Fibroblast of skin of scalp (primary cell): ENCODE data around the gene WASF2. TPM values are rescaled to one million over a fixed set of nuclear protein-coding genes. Genes with fewer than 3 reads are reported as not detected.
"Not testable (repeated sequence)": the region's sequence is repeated elsewhere in the genome, so short reads cannot be mapped to it uniquely, and the experiment has no call there.

Source experiments
- DNase-seq: peaks from one replicate; pipeline ENCODE4 v3.0.0-alpha.2; 2013
- polyA plus RNA-seq, 2 experiments: library from polyadenylated mRNA; unstranded; fragments of 120-200 nt; gene quantifications; one replicate each; pipeline ENCODE4 v1.2.1, GENCODE V29; 2013; ENCODE audit not compliant: insufficient read length in 2 of 2

Gene WASF2
- polyA plus RNA-seq (2013, experiment 1 of 2; ENCODE audit: insufficient read length), result 93.5 TPM
- 112 TPM for polyA plus RNA-seq (2013, experiment 2 of 2; ENCODE audit: insufficient read length)

DNA sequence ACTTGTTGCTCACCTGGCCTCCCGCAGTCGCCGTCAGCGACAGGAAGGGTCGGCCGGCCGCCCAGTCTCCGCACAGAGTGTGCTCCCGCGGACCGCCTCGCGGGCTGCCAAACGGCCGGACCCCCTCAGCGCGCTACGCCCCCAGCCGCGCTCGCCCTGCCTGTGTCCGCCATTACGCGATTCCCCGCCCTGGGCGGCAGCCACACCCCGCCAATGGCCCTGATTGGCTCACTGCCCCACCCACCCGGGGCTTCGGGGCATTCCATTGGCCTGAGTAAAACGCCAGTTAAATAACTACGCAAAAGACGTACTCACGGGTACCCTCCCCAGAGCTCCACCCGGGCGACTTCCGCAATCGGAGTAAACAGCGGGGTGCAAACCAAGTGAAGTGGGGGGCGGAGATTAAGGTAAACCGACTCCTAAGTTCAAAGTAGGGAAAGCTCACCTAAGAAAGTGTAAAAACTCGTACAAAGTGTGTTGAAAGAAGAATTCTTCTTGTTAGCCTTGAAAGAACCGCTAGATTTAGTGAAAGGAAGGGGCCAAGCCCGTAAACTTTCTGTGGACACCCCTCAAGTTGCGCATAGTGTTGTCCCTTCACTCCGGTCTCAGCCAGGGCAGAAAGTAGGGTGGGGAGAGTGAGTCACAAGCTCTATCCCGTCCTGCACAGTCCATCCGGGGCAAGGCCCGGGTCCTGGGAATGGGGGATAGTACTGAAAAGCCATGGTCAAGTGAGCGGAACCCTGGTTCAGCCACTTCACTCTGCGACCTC is at the start of gene WASF2:
Gene WASF2, minus strand, starts transcription at position 195 of the 769 bp plus-strand sequence. CDS start 61,277 bp downstream, outside the sequence.
- peak; percentile 98 for DNase-seq

DNA sequence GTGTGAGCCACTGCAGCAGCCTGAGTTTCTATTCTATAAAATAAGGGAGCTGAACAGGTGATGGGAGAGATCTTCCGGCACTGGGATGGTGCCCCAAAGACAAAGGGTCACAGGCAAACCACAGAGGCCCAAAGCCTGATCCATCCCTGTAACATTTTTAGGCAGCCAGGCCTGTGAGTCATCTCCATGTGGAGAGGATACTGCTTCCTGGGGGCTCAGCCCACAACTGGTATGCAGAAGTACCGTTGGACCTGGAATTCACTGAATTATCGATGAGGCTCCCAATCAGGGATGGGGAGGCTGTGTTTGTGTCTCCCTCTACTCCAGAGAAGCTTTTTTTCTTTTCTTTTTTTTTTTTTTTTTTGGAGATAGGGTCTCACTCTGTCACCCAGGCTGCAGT is 48.8 kb upstream of the WASF2 start:
- peak; percentile 84 for DNase-seq

GRCh38 chr1:27538305-27538676 is 48.3 kb upstream of the WASF2 start:
- DNase-seq, result not testable (repeated sequence)

DNA sequence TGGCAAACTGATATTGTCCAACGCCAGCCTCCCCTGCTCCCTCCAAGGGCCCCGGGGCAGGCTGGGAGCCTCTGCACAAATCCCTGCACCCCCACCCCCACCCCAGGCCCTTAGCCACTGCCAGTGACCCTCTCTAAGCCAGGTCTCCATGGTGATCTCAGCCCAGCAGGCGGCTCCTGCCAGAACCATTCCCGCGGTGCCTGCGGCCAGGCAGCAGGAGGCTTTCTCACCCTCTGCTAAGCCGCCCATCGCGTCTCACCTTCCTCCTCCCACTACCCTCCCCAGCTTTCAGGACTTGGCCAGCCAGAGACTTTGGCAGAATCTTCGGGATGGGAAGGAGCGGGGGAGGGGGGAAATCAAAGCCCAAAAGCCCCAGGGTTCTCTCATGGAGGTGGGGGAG is 46.8 kb upstream of the WASF2 start:
- DNase-seq, result peak; percentile 80

DNA sequence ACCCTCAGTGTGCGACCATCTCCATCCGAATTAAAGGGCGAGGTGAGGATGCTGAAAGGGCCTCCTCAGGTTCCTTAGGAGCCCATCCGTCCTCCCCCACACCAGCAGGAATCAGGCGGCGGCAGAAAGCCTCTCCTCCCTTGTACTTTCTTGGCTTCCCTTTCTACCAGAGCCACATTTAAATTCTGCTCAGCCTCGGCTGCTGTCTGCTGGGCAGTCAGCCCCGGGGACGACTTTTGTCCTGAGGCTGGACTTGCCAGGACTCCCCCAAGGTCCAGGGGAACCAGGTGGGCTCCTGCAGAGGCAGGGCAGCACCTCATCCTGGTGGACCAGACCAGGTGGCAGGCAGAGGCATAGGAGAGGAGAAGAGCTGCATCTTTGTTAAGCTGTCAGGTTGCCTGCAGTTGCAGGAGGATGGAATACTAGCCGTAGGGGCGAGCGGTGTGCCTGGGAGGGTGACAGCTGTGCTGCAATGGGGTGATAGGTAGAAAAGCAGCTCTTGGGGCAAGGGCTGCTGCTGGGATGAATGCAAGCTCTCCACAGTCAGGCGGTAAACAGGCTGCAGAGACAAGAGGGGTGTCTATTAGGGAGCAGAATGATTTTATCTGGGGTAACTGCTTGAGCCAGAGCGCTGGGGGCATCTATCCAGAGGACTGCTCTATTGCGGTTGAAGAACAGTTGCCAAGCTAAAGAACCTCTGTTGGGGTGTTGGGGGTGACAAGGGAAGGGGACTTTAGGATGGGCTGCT is 46.2 kb upstream of the WASF2 start:
- DNase-seq, result no peak

GRCh38 chr1:27535386-27535785 is 45.4 kb upstream of the WASF2 start:
- no peak for DNase-seq

DNA sequence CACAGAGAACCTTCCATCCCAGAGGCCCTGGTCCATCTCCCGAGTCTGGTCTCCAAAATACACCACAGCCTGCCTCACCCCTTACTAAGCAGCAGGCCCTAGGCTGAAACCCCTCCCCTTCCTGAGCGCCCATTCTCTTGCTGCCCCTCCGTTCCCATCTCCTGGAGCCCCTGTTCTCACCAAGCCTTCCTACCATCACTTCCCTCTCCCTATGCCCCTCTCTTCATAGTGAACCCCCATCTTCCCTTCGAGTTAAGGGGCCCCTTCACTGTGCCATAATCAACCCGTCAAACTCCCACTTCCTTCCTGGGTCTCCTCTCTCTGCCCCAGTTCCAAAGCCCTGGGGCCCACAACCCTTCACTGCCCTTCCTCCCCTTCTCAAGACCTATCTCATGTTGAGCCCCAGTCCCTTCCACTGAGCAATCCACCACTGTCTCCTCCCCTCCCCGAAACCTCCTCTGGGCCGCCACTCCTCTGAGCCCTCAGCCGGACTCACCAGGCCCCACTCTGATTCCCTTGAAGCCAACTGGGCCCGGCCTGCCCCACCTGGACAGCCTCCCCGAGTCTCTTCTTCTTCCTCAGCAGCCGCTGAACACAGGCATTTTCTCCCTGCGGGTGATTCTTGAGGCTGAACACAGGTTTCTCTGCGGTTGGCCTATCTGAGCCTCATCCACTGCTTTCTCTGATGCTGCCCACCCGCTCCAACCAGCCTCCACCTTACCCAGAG is 42.2 kb upstream of the WASF2 start:
- DNase-seq, result no peak

GRCh38 chr1:27530192-27530591 is 40.2 kb upstream of the WASF2 start:
- no peak for DNase-seq

DNA sequence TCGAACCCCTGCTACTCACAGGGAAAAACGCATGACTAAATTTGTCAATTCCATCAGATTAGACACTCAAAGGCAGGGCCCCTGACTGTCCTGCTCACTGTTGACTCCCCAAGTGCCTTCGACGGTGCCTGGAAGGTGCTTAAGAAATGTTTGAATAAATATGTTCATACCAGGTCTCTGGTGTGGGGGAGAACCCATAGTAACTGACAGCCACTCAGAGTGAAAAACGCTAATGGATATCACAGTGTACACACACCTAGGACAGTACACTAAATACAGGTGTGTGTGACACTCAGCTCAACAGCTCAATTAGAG is 39.7 kb upstream of the WASF2 start:
- no peak for DNase-seq

DNA sequence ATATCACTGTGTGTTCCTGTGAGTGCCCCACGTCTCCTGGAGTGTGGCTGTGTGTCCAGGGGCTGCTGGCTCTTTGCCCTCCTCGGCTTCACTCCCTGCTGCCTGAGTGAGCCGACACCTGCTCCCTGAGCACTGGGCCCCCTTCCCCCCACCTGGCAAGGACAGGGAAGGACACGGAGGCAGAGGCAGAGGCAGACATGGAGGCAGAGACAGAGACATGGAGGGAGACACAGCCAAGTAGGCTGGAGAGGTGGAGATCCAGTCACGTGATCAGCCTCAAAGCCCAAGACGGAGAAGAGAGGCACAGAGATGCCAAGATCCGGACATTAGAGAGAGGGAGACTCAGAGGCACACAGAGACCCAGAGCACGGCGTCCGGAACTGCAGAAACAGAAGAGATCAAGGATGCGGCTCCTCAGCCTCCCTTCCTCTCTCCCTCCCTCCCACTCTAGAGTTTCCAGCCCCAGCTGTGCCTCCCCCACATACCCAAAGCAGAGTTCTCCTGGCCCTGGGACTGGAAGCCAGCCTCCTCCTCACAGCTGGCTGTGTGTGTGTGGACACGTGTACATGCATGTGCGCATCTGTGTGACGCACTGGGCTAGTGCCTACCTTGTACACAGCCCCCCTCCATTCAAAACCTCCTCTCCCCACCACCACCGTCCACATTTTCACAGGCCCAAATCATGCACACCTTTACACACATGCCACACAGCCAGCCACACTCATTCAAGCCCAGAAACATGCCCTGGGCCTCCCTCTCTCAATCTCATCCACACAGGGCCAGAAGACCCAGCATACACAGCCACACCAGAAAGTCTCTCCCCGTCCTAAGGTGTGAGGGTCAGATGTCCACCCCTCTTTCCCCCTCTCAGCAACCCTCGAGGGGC is 39.1 kb upstream of the WASF2 start:
- peak; percentile 64 for DNase-seq

- DNase-seq, result no peak
These were observed 38.2 kb upstream of the WASF2 start for GRCh38 chr1:27527890-27528817.

- DNase-seq, result peak; percentile 43
These were observed 37.4 kb upstream of the WASF2 start for GRCh38 chr1:27527223-27527889.

GRCh38 chr1:27526569-27527222 is 36.7 kb upstream of the WASF2 start:
- DNase-seq, result peak; percentile 34

GRCh38 chr1:27525296-27526272 is 35.6 kb upstream of the WASF2 start:
- peak; percentile 88 for DNase-seq

DNA sequence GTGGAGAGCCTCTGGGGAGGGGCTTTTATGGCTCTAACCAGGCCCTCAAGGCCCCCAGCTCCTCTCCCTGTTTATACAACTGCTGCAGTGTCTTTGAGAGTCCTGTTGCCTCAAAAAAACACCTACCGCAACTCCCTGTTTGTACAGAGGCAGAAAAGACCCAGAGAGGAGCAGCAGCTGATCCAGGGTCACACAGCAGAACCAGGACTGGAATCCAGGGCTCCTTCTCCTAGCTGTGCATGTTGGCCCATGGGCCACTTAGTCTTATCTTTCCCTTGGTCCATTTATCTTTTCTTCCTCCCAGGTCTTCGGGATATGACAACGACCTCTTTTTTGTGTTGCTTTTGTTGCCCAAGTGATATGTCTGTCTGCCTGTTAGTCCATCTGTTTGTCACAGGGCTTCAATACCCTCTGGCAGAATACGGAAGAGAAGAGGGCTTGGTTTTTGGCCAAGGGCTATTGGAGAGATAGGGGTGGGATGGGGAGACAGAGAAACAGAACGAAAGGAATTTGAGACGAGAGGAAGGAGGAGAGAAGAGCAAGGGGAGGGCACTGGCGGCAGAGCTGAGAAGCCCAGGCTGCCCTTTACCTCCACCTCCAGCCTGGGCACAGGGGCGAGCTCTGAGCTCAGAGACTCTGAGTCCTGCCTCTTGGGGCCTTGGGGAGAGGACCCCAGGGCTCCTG is 33.5 kb upstream of the WASF2 start:
- DNase-seq, result no peak

DNA sequence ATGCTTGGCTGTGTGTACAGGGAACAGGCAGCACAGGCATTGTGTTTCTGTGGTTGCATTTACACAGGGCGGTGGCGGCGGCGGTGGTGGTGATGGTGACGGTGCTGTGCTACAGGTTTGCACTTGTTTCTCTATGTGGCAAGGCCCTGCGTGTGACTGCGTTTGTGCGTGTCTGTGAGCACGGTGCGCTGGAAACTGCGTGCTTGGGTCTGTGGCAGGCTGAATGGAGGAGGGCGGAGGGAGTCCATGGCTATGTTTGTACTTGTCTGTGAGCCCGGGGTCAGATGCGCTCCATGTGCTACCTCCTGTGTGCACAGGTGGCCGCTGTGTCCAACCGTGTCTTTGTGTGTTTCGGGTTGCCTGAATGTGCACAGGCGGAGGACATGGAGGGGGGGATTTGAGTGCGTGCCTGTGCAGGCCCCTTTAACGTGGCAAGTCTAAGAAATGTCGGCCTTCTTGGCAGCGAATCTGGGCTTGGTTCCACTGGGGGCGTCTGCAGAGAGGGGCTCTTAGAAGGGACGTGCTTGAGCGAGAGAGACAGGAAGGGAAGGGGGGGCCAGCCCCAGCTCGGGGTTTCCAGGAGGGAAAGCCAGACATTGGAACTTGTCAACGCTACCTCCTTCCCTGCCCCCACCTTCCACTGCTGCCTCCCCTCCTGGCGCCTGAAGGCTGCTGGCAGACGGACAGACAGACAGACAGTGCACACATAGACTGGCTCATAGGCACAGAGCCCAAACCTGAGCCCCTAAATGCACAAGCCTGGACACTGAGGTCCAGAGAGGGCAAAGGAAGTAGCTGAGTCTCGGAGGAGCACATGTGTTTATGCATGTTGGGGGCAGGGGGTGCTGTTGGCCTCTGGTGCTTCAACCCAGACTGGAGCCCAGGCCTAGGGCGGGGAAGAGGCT is 32.7 kb upstream of the WASF2 start:
- DNase-seq, result peak; percentile 61

DNA sequence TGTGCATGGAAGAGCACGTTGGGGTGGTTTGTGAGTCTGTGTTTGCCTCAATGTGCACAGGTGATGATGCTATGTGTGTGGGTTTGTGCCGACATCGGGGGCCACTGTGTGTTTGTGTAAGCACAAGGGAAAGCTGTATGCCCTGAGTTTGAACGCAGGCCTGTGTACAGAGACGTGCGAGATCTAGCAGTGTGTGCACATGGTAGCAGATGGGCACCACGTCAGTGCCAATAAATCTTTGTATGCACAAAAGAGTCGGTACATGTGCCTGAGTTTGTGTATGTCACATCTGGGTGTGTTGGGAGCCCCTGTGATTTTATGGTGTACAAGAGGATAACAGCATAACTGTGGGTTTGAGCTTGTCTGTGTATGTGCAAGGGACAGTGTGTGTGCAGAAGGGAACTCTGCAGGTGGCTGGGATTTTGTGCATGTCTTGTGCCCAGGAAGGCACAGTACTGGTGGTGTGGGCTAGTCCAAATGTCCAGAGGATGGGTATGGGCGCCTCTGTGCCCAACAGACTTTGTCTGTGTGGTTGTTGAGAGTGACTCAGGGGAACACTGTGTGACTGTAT is 32.0 kb upstream of the WASF2 start:
- no peak for DNase-seq
